GM06990 (cell line): ENCODE data around the gene ELAPOR1.
"Not testable (repeated sequence)": the region's sequence is repeated elsewhere in the genome, so short reads cannot be mapped to it uniquely, and the experiment has no call there.

Experiments
- DNase-seq: peaks from one replicate; pipeline ENCODE4 v3.0.0-alpha.2; 2011; ENCODE audit not compliant: insufficient read length; ENCODE audit errors: extremely low read depth
- H3K27me3 ChIP-seq: replicated peaks from 2 replicates; pipeline ENCODE4 v1.6.0; 2011; ENCODE audit warnings: low read length; ENCODE audit not compliant: control insufficient read depth, insufficient read depth
- H3K36me3 ChIP-seq: 2 replicates; pipeline ENCODE4 v1.5.1; 2011; ENCODE audit warnings: low read length; ENCODE audit not compliant: control insufficient read depth, insufficient read depth
- H3K4me3 ChIP-seq: replicated peaks from 2 replicates; pipeline ENCODE4 v1.5.1; 2011; ENCODE audit warnings: low read depth, mild to moderate bottlenecking, control low read depth, low read length
- TF ChIP-seq, protein P1 (sequence below): IDR thresholded peaks from 2 replicates; pipeline ENCODE4 v1.5.1; 2011; ENCODE audit warnings: low read length, control low read depth, mild to moderate bottlenecking, inconsistent platforms; ENCODE audit not compliant: insufficient read depth, poor library complexity, severe bottlenecking

Gene ELAPOR1

GRCh38 chr1:109142260-109142659, 28.3 kb downstream of the ELAPOR1 start:
- TF ChIP-seq, protein P1, sequence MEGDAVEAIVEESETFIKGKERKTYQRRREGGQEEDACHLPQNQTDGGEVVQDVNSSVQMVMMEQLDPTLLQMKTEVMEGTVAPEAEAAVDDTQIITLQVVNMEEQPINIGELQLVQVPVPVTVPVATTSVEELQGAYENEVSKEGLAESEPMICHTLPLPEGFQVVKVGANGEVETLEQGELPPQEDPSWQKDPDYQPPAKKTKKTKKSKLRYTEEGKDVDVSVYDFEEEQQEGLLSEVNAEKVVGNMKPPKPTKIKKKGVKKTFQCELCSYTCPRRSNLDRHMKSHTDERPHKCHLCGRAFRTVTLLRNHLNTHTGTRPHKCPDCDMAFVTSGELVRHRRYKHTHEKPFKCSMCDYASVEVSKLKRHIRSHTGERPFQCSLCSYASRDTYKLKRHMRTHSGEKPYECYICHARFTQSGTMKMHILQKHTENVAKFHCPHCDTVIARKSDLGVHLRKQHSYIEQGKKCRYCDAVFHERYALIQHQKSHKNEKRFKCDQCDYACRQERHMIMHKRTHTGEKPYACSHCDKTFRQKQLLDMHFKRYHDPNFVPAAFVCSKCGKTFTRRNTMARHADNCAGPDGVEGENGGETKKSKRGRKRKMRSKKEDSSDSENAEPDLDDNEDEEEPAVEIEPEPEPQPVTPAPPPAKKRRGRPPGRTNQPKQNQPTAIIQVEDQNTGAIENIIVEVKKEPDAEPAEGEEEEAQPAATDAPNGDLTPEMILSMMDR, result no peak
- H3K27me3 ChIP-seq, result no peaks in the 10 kb centered on the region
- no peaks in the 10 kb centered on the region for H3K36me3 ChIP-seq
- no peak overlapping the region for H3K4me3 ChIP-seq
- no peak for DNase-seq

DNA sequence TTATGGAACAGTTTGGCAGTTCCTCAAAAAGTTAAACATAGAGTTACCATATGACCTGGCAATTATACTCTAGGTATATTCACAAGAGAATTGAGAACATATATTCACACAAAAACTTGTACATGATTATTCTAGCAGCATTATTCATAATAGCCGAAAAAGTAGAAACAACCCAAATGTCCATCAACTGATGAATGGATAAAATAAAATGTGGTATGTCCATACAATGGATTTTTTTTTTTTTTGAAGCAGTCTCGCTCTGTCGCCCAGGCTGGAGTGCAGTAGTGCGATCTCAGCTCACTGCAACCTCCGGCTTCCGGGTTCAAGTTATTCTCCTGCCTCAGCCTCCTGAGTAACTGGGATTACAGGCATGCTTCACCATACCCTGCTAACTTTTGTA, 28.8 kb downstream of the ELAPOR1 start:
- not testable (repeated sequence) for H3K27me3 ChIP-seq, DNase-seq, H3K36me3 ChIP-seq, H3K4me3 ChIP-seq

DNA sequence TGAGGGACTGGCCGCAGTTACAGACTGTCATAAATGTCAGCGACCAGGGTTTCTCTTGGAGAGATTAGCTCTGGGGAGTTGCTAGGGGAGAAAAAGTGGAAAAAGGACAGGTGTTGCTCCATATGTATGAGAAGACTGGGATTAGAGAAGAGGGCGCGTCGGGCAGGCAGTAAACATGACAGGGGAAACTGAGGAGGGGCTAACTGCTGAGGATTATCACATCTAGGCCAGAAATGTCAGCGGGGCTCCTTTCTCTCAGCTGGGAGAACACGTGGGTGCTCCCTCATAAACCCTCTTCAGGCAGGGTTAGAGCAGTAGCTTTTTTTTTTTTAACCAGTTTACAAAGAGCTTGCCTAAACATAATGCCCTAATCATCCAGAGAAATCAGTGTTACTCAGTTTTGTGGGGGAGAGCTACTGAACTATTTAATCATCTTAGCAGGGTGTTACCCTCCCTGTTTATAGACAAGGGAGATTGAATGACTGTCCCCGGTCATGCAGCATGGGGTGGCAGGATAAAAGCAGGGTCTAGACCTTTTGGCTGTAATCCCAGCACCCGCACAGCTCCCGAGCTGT, 35.2 kb downstream of the ELAPOR1 start:
- Histone ChIP-seq H3K36me3 (no peaks in the 10 kb centered on the region), H3K27me3 (no peaks in the 10 kb centered on the region), H3K4me3 (no peak overlapping the region)
- no peak for DNase-seq
- TF ChIP-seq, protein P1, result no peak

- TF ChIP-seq, protein P1, result no peak
Measured at GRCh38 chr1:109149874-109150601, 36.1 kb downstream of the ELAPOR1 start.

GRCh38 chr1:109151146-109151990, 37.5 kb downstream of the ELAPOR1 start:
- no peak for DNase-seq
- TF ChIP-seq, protein P1, result no peak
- Histone ChIP-seq H3K27me3 (no peaks in the 10 kb centered on the region), H3K4me3 (no peak overlapping the region), H3K36me3 (no peaks in the 10 kb centered on the region)

More at GRCh38 chr1:109149874-109150601, 36.1 kb downstream of the ELAPOR1 start:
- Histone ChIP-seq H3K4me3 (no peak overlapping the region), H3K36me3 (no peaks in the 10 kb centered on the region), H3K27me3 (no peaks in the 10 kb centered on the region)
- no peak for DNase-seq

DNA sequence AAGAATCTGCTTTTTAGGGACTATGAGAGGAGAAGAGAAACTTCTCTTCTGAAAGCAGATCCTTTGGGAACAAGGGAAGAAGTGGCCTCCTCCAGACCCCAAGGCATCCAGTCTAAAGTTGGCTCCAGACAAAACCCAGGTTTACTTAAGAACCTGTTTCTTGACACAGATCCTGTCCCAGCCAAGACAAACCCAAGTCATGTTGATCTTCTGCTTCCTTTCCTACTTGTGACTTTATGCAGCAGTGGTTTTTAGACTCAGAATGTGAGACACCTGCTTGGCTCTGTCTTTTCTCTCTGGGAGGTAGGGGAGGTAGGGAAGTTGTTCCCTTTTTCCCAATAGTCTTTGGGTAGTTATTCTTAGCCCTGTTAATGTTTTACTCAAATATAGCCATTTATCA, 38.3 kb downstream of the ELAPOR1 start:
- Histone ChIP-seq H3K27me3 (no peaks in the 10 kb centered on the region), H3K4me3 (no peak overlapping the region), H3K36me3 (no peaks in the 10 kb centered on the region)
- DNase-seq, result no peak
- TF ChIP-seq, protein P1, result no peak
